ENCODE data around the gene CDK18. TPM values are rescaled to one million over a fixed set of nuclear protein-coding genes. Genes with fewer than 3 reads are reported as not detected.

Gene CDK18
- total and polyA plus RNA-seq, 2 of the 8 experiments (the other 6 are each of a cell fraction or from before 2014, with no cell fraction given), result 31.2 to 44.0 TPM

DNA sequence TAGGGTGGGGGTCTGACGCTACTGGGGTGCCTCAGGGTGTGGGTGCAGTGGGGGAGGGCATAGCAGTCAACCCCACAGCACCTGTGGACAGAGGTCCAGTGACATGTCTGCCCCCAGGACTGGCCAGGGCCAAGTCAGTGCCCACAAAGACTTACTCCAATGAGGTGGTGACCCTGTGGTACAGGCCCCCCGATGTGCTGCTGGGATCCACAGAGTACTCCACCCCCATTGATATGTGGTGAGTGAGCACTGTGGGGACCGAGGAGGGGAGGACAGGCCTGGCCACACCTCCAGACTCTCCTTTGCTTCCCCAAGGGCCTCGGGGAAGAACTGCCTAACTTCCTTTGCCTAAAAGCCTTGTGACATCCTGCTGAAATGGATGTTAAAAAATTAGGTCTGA lies 23.5 kb downstream of the CDK18 start:
- Histone ChIP-seq H3K9me3 (ENCODE audit: insufficient read depth in 2 of 2, low read depth in 1 of 2, low read length in 1 of 2) (no peaks in the 10 kb centered on the region), H3K56ac (replicated peaks; ENCODE audit: insufficient read length, low read depth, low read length) (no peak overlapping the region), H2AK5ac (ENCODE audit: low read depth, low read length) (no peak overlapping the region), H2AFZ (ENCODE audit: low read length) (no peak overlapping the region), H3K4me3 (ENCODE audit: extremely low read depth in 1 of 4, insufficient read depth in 2 of 4, low read depth in 3 of 4, low read length in 4 of 4) (no peak overlapping the region), H3K18ac (ENCODE audit: extremely low read depth, low read length) (no peak overlapping the region), H2BK120ac (replicated peaks; ENCODE audit: low read depth, low read length) (no peak overlapping the region), H2BK20ac (ENCODE audit: low read length) (no peak overlapping the region), H3K79me1 (ENCODE audit: low read depth, low read length) (no peaks in the 10 kb centered on the region), H4K5ac (ENCODE audit: insufficient read length, low read depth, low read length) (no peak overlapping the region), H3K79me2 (ENCODE audit: control insufficient read depth in 1 of 2, insufficient read depth in 2 of 2, low read length in 2 of 2) (no peaks in the 10 kb centered on the region), H3K27me3 (replicated peaks in 1 of 4; ENCODE audit: control insufficient read depth in 3 of 4, extremely low read depth in 1 of 4, insufficient read depth in 3 of 4, low read length in 3 of 4) (no peaks in the 10 kb centered on the region), H3K14ac (ENCODE audit: insufficient read length) (no peak overlapping the region), H3K23me2 (ENCODE audit: low read depth, low read length) (no peaks in the 10 kb centered on the region; the same call in 1 of the 2 replicates), H3K23ac (ENCODE audit: insufficient read length) (no peak overlapping the region), H3K36me3 (ENCODE audit: control insufficient read depth in 2 of 4, insufficient read depth in 4 of 4, low read length in 3 of 4) (peaks cover 5 to 18% (median 15%) of the 10 kb centered on the region in 4 experiments; a peak in 5 of 8 replicates), H4K8ac (ENCODE audit: extremely low read depth, insufficient read depth, low read length) (no peak overlapping the region; the same call in 1 of the 2 replicates), H4K20me1 (replicated peaks in 1 of 2; ENCODE audit: control insufficient read depth in 1 of 2, insufficient read depth in 2 of 2, low read length in 2 of 2) (peaks cover 3 to 7% of the 10 kb centered on the region in 2 experiments), H3K4me2 (ENCODE audit: insufficient read depth in 1 of 2, low read depth in 2 of 2, low read length in 2 of 2) (no peak overlapping the region), H2BK5ac (ENCODE audit: low read depth, low read length) (no peak overlapping the region), H2BK12ac (ENCODE audit: low read depth, low read length) (no peak overlapping the region), H3K27ac (ENCODE audit: low read depth, low read length) (no peak overlapping the region), H3K9ac (replicated peaks in 1 of 4; ENCODE audit: extremely low read depth in 1 of 4, low read depth in 3 of 4, low read length in 3 of 4) (no peak overlapping the region), H4K91ac (replicated peaks; ENCODE audit: insufficient read length, low read length) (no peak overlapping the region), H3K4ac (replicated peaks; ENCODE audit: insufficient read length, low read depth, low read length) (peak overlapping the region; percentile 19), H2BK15ac (ENCODE audit: low read length) (no peak overlapping the region), H3K4me1 (replicated peaks in 1 of 4; ENCODE audit: control insufficient read depth in 3 of 4, insufficient read depth in 4 of 4, low read length in 3 of 4) (peaks cover 0 to 18% (median 5%) of the 10 kb centered on the region in 4 experiments; a peak in 5 of 7 replicates)
- ChIA-PET CTCF (ENCODE audit: partially characterized antibody) (interaction anchor here (1.3 to 47.3 kb wide), 11 partner anchors 10 to 152 kb away, joined by 3 to 1626 read pairs (median 13); partner anchors contain the start of gene CDK18), POLR2A (ENCODE audit: partially characterized antibody) (interaction anchor here (0.6 kb wide), 1 partner anchor 61 kb away, joined by 3 read pairs; no protein-coding TSS in a partner anchor)
- 93% methylated on average over 4 of the region's 4 CpGs; no CpG with 5 or more reads in 1 of the 2 experiments for WGBS, 2 experiments (ENCODE audit: extremely low coverage in 1 of 2, insufficient coverage in 1 of 2, insufficient read length in 1 of 2, insufficient replicate concordance in 2 of 2, low coverage in 1 of 2, low lambda C conversion rate in 2 of 2, missing lambda C conversion rate in 1 of 2)
- TF ChIP-seq HDAC6 (IDR thresholded peaks at IDR 0.05; ENCODE audit: low read depth, low read length) (no peak), SIN3A (conservative IDR thresholded peaks at IDR 0.05 in 1 of 2, IDR thresholded peaks at IDR 0.05 in 1 of 2; ENCODE audit: low read depth in 1 of 2, low read length in 2 of 2) (no peak), EZH2 (IDR thresholded peaks at IDR 0.05; ENCODE audit: low read depth, low read length, severe bottlenecking) (no peak), ASH2L (IDR thresholded peaks at IDR 0.05; ENCODE audit: low read length) (no peak), KDM5A (IDR thresholded peaks at IDR 0.05; ENCODE audit: low read length) (no peak), CHD2 (IDR thresholded peaks at IDR 0.05; ENCODE audit: low read length) (no peak), POLR2AphosphoS5 (IDR thresholded peaks at IDR 0.05; ENCODE audit: low read depth, low read length) (no peak), SUZ12 (IDR thresholded peaks at IDR 0.05; ENCODE audit: low read length) (no peak), ZNF274 (IDR thresholded peaks at IDR 0.05; ENCODE audit: borderline replicate concordance, extremely low read depth, low read length) (no peak), SIRT6 (IDR thresholded peaks at IDR 0.05; ENCODE audit: low read length) (no peak), GABPA (IDR thresholded peaks at IDR 0.05; ENCODE audit: borderline replicate concordance, insufficient read depth, low read length) (no peak), EP300 (IDR thresholded peaks at IDR 0.05; ENCODE audit: borderline replicate concordance in 1 of 2, low read depth in 2 of 2, low read length in 2 of 2) (no peak), RAD21 (IDR thresholded peaks at IDR 0.05 in 1 of 2, conservative IDR thresholded peaks at IDR 0.05 in 1 of 2; ENCODE audit: low read depth in 2 of 2, low read length in 2 of 2) (no peak)
- DNase-seq (ENCODE audit: low read depth in 1 of 2, low spot score in 2 of 2) (no peak), FAIRE-seq (no peak)
